Midbrain (tissue), 1 donor: Measurements from ENCODE around the gene CXCL13.
"Not testable (repeated sequence)": the region's sequence is repeated elsewhere in the genome, so short reads cannot be mapped to it uniquely, and the experiment has no call there.

ENCODE experiments used
- DNase-seq: peaks from one replicate; lab custom pipeline; 2025; lab: John Stamatoyannopoulos, UW

The CXCL13 gene

GRCh38 chr4:77601614-77602187 lies 3.9 kb upstream of the CXCL13 start:
- no peak for DNase-seq

- DNase-seq, result no peak
These were observed 7.6 kb downstream of the CXCL13 start for GRCh38 chr4:77613267-77613666.

GRCh38 chr4:77615153-77615552 lies 9.5 kb downstream of the CXCL13 start:
- no peak for DNase-seq

GRCh38 chr4:77617203-77617602 lies 11.6 kb downstream of the CXCL13 start:
- DNase-seq, result no peak

- peak; percentile 76 for DNase-seq
These were observed 13.0 kb downstream of the CXCL13 start for GRCh38 chr4:77618383-77619241.

- peak; percentile 16 for DNase-seq
These were observed 13.8 kb downstream of the CXCL13 start for GRCh38 chr4:77619408-77619807.

GRCh38 chr4:77621254-77621653 lies 15.6 kb downstream of the CXCL13 start:
- no peak for DNase-seq

GRCh38 chr4:77623091-77623490 lies 17.5 kb downstream of the CXCL13 start:
- no peak for DNase-seq

GRCh38 chr4:77624213-77624612 lies 18.6 kb downstream of the CXCL13 start:
- DNase-seq, result no peak

- DNase-seq, result no peak
These were observed 19.9 kb downstream of the CXCL13 start for GRCh38 chr4:77625485-77625884.

- DNase-seq, result no peak
These were observed 24.3 kb downstream of the CXCL13 start for GRCh38 chr4:77629885-77630284.

- no peak for DNase-seq
These were observed 25.7 kb downstream of the CXCL13 start for GRCh38 chr4:77631276-77631675.

- no peak for DNase-seq
These were observed 28.6 kb downstream of the CXCL13 start for GRCh38 chr4:77634132-77634785.

GRCh38 chr4:77635246-77635645 lies 29.6 kb downstream of the CXCL13 start:
- DNase-seq, result no peak

- no peak for DNase-seq
These were observed 30.3 kb downstream of the CXCL13 start for GRCh38 chr4:77635876-77636275.

GRCh38 chr4:77636902-77637301 lies 31.3 kb downstream of the CXCL13 start:
- DNase-seq, result no peak

GRCh38 chr4:77644069-77644468 lies 38.4 kb downstream of the CXCL13 start:
- DNase-seq, result not testable (repeated sequence)

GRCh38 chr4:77650787-77651186 lies 45.2 kb downstream of the CXCL13 start:
- DNase-seq, result no peak

GRCh38 chr4:77651820-77652219 lies 46.2 kb downstream of the CXCL13 start:
- no peak for DNase-seq

GRCh38 chr4:77652237-77652897 lies 46.7 kb downstream of the CXCL13 start:
- peak; percentile 51 for DNase-seq

- DNase-seq, result no peak
These were observed 47.6 kb downstream of the CXCL13 start for GRCh38 chr4:77653162-77653758.

- not testable (repeated sequence) for DNase-seq
These were observed 54.7 kb downstream of the CXCL13 start for GRCh38 chr4:77660318-77660717.
